Endothelial cell of umbilical vein (primary cell): ENCODE measurements around the gene MATK. TPM values are rescaled to one million over a fixed set of nuclear protein-coding genes. Genes with fewer than 3 reads are reported as not detected.

Source experiments
- BruUV-seq: library from RNA; stranded (reverse); fragments of 400-500 nt; replicated peaks from 2 replicates; lab custom pipeline; 2021; lab: Mats Ljungman, UMichigan
- CTCF ChIA-PET: fragments of 300-600, 350-600 bp; sonication (Branson Sonifier 250); formaldehyde crosslinking; loops from one replicate; lab custom pipeline; 2021; ENCODE audit warnings: antibody characterized with exemption, inconsistent platforms; lab: Charles Lee
- POLR2A ChIA-PET: fragments of 300-600, 350-600 bp; sonication (Branson Sonifier 250); formaldehyde crosslinking; loops from one replicate; lab custom pipeline; 2021; ENCODE audit warnings: antibody characterized with exemption, inconsistent platforms; lab: Charles Lee
- DNase-seq: peaks from one replicate; pipeline ENCODE4 v3.0.0-alpha.2; 2011; ENCODE audit warnings: low read depth, low spot score
- FAIRE-seq: peaks from 2 replicates; lab custom pipeline; 2011; peaks lifted over from hg19 to GRCh38; lab: Jason Lieb, UNC
- H2AFZ ChIP-seq: 2 replicates; pipeline ENCODE4 v1.6.0; 2012; ENCODE audit warnings: low read depth, low read length, control low read depth, inconsistent platforms
- H3K27ac ChIP-seq: 2 replicates; pipeline ENCODE4 v1.5.1; 2011; ENCODE audit warnings: low read depth, mild to moderate bottlenecking, control low read depth, low read length, moderate library complexity; ENCODE audit not compliant: insufficient read depth
- H3K27me3 ChIP-seq, 2 experiments: 2 replicates each; pipeline versions ENCODE4 v1.6.0 to v1.6.1; 2011; ENCODE audit warnings: low read length in 2 of 2, mixed read lengths in 1 of 2; ENCODE audit not compliant: control insufficient read depth in 2 of 2, insufficient read depth in 2 of 2
- H3K36me3 ChIP-seq, 2 experiments: 2 replicates in 1 of 2; 3 replicates in 1 of 2; pipeline ENCODE4 v1.5.1; 2011; ENCODE audit warnings: low read length in 2 of 2, mild to moderate bottlenecking in 1 of 2, moderate library complexity in 1 of 2; ENCODE audit not compliant: control insufficient read depth in 2 of 2, insufficient read depth in 2 of 2; ENCODE audit errors: extremely low read depth in 1 of 2
- H3K4me1 ChIP-seq: 3 replicates; pipeline ENCODE4 v1.5.1; 2011; ENCODE audit warnings: mild to moderate bottlenecking, low read length; ENCODE audit not compliant: control insufficient read depth, insufficient read depth; ENCODE audit errors: extremely low read depth
- H3K4me2 ChIP-seq: 2 replicates; pipeline ENCODE4 v1.6.1; 2011; ENCODE audit warnings: low read length, control low read depth, mixed read lengths; ENCODE audit not compliant: insufficient read depth
- H3K4me3 ChIP-seq, 3 experiments: fragments of 200-600 bp in 1 of 3; sonication (generic), shearing (Covaris generic) in 1 of 3; replicated peaks in 1 of 3; 2 replicates each; pipeline ENCODE4 v1.5.1; 2011 to 2016; ENCODE audit warnings: control low read depth in 3 of 3, low read length in 3 of 3, mild to moderate bottlenecking in 2 of 3, inconsistent platforms in 1 of 3, low read depth in 1 of 3, moderate library complexity in 1 of 3; ENCODE audit not compliant: insufficient read depth in 1 of 3
- H3K79me2 ChIP-seq: 2 replicates; pipeline ENCODE4 v1.6.0; 2012; ENCODE audit warnings: low read length, inconsistent platforms; ENCODE audit not compliant: control insufficient read depth, insufficient read depth
- H3K9ac ChIP-seq: replicated peaks from 2 replicates; pipeline ENCODE3; 2011; ENCODE audit warnings: low read length, control low read depth; ENCODE audit not compliant: insufficient read depth; ENCODE audit errors: extremely low read depth
- H3K9me1 ChIP-seq: replicated peaks from 3 replicates; pipeline ENCODE4 v1.6.0; 2011; ENCODE audit warnings: mild to moderate bottlenecking, low read length; ENCODE audit not compliant: control insufficient read depth, insufficient read depth; ENCODE audit errors: extremely low read depth
- H3K9me3 ChIP-seq: replicated peaks from 2 replicates; pipeline ENCODE4 v1.5.1; 2012; ENCODE audit warnings: low read length, inconsistent platforms; ENCODE audit not compliant: control insufficient read depth, insufficient read depth
- H4K20me1 ChIP-seq: replicated peaks from 2 replicates; pipeline ENCODE3; 2011; ENCODE audit warnings: mild to moderate bottlenecking, low read length; ENCODE audit not compliant: control insufficient read depth, insufficient read depth; ENCODE audit errors: extremely low read depth
- EZH2 ChIP-seq: IDR thresholded peaks from 2 replicates; pipeline ENCODE4 v1.6.1; 2012; ENCODE audit warnings: borderline replicate concordance, low read depth, mild to moderate bottlenecking, moderate library complexity, low read length, inconsistent platforms; ENCODE audit not compliant: severe bottlenecking
- FOS ChIP-seq: IDR thresholded peaks from 2 replicates; pipeline ENCODE4 v1.6.1; 2011; ENCODE audit warnings: mild to moderate bottlenecking, low read length, moderate library complexity, borderline replicate concordance; ENCODE audit not compliant: insufficient read depth
- GATA2 ChIP-seq: IDR thresholded peaks from 2 replicates; pipeline ENCODE4 v1.7.0; 2011; ENCODE audit warnings: low read depth, mild to moderate bottlenecking, moderate library complexity, mixed read lengths, low read length; ENCODE audit not compliant: insufficient read length, insufficient read depth
- JUN ChIP-seq: IDR thresholded peaks from 2 replicates; pipeline ENCODE4 v1.6.1; 2011; ENCODE audit warnings: borderline replicate concordance, low read depth; ENCODE audit not compliant: insufficient read length, insufficient read depth
- MYC ChIP-seq: IDR thresholded peaks from one replicate; pipeline ENCODE4 v1.6.1; 2011; ENCODE audit warnings: mild to moderate bottlenecking, low read depth, low read length
- POLR2A ChIP-seq: IDR thresholded peaks from 2 replicates; pipeline ENCODE4 v1.6.1; 2012; ENCODE audit warnings: low read depth, mild to moderate bottlenecking, control low read depth, low read length
- POLR2AphosphoS5 ChIP-seq: IDR thresholded peaks from 2 replicates; pipeline ENCODE4 v1.6.1; 2012; ENCODE audit warnings: low read depth, mild to moderate bottlenecking, control low read depth, low read length, moderate library complexity; ENCODE audit not compliant: insufficient read depth
- dilution Hi-C: fragments of 300-500 bp; cut with MboI; formaldehyde crosslinking; loops from one replicate; pipeline ENCODE4 v1.15.0; 2019; ENCODE audit warnings: low sequenced_read_pairs; ENCODE audit not compliant: extremely low pct_ligation_motif_present
- intact Hi-C: fragments of 100-400 bp; cut with micrococcal nuclease; formaldehyde crosslinking; loops from one replicate; pipeline ENCODE4 v1.10.0; 2022
- polyA plus RNA-seq, 4 experiments: library from polyadenylated mRNA; depleted of rRNA in 3 of 4; stranded (reverse) in 3 of 4; unstranded in 1 of 4; fragments of >200 nt; gene quantifications; 2 replicates each; pipeline versions ENCODE4 v1.2.1 to v1.2.3, GENCODE V29; 2011 to 2012; ENCODE audit warnings: missing spikeins in 1 of 4
- total RNA-seq: library from RNA; stranded (reverse); gene quantifications from 2 replicates; pipeline ENCODE4 v1.2.3, GENCODE V29; 2021
- TF ChIP-seq, protein P1 (sequence below), 2 donors: IDR thresholded peaks; 1 replicate in 1 of 2; 2 replicates in 1 of 2; pipeline ENCODE4 v1.5.1; 2011; ENCODE audit warnings: low read length in 2 of 2, mild to moderate bottlenecking in 2 of 2, moderate library complexity in 2 of 2, control low read depth in 1 of 2, inconsistent platforms in 1 of 2, low read depth in 1 of 2; ENCODE audit not compliant: insufficient read depth in 1 of 2; ENCODE audit errors: extremely low read depth in 1 of 2
- TF ChIP-seq, protein P2 (sequence below): IDR thresholded peaks from 2 replicates; pipeline ENCODE4 v1.6.1; 2011; ENCODE audit not compliant: insufficient read depth, insufficient read length

The MATK gene
- total and polyA plus RNA-seq, 2 donors (not counting 3 experiments of a cell fraction or from before 2014, with no cell fraction given): not detected

GRCh38 chr19:3825286-3825956 lies 39.2 kb upstream of the MATK start:
- dilution Hi-C loops: no loop called here
- FAIRE-seq (no peak), DNase-seq (no peak)
- Histone ChIP-seq H3K9me1 (no peaks in the 10 kb centered on the region), H3K27ac (no peak overlapping the region), H3K36me3 (no peaks in the 10 kb centered on the region), H4K20me1 (no peaks in the 10 kb centered on the region), H3K9ac (no peak overlapping the region), H3K79me2 (no peaks in the 10 kb centered on the region), H3K4me2 (no peak overlapping the region), H3K27me3 (no peaks in the 10 kb centered on the region), H2AFZ (no peak overlapping the region), H3K9me3 (no peaks in the 10 kb centered on the region), H3K4me3 (no peak overlapping the region), H3K4me1 (no peaks in the 10 kb centered on the region)
- no peak for TF ChIP-seq GATA2
- no peak for TF ChIP-seq JUN
- no peak for TF ChIP-seq POLR2A
- TF ChIP-seq POLR2AphosphoS5: no peak
- TF ChIP-seq, protein P1, sequence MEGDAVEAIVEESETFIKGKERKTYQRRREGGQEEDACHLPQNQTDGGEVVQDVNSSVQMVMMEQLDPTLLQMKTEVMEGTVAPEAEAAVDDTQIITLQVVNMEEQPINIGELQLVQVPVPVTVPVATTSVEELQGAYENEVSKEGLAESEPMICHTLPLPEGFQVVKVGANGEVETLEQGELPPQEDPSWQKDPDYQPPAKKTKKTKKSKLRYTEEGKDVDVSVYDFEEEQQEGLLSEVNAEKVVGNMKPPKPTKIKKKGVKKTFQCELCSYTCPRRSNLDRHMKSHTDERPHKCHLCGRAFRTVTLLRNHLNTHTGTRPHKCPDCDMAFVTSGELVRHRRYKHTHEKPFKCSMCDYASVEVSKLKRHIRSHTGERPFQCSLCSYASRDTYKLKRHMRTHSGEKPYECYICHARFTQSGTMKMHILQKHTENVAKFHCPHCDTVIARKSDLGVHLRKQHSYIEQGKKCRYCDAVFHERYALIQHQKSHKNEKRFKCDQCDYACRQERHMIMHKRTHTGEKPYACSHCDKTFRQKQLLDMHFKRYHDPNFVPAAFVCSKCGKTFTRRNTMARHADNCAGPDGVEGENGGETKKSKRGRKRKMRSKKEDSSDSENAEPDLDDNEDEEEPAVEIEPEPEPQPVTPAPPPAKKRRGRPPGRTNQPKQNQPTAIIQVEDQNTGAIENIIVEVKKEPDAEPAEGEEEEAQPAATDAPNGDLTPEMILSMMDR (IDR thresholded peaks at IDR 0.05; ENCODE audit: extremely low read depth in 1 of 2, insufficient read depth in 1 of 2, low read depth in 1 of 2, low read length in 2 of 2): no peak
- no peak for TF ChIP-seq FOS
- TF ChIP-seq EZH2: no peak
- no peak for TF ChIP-seq MYC
- TF ChIP-seq, protein P2, sequence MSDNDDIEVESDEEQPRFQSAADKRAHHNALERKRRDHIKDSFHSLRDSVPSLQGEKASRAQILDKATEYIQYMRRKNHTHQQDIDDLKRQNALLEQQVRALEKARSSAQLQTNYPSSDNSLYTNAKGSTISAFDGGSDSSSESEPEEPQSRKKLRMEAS: no peak
- intact Hi-C loops: no loop called here
- CTCF ChIA-PET: no interaction called here
- POLR2A ChIA-PET: no interaction called here
- BruUV-seq: no TSS peak
